COLO668 (cell line): ENCODE data around the gene SAPCD1.
A peak's percentile ranks its signal among the peaks of the same experiment; 100 is the strongest.
"Not testable (repeated sequence)": the region's sequence is repeated elsewhere in the genome, so short reads cannot be mapped to it uniquely, and the experiment has no call there.

Experiments used
- DNase-seq: peaks from one replicate; lab custom pipeline; 2025; ENCODE audit not compliant: unreplicated experiment; lab: John Stamatoyannopoulos, UW

SAPCD1 gene

GRCh38 chr6:31796993-31797385, 34.5 kb downstream of the SAPCD1 start:
- no peak for DNase-seq

GRCh38 chr6:31797588-31797987, 35.1 kb downstream of the SAPCD1 start:
- no peak for DNase-seq

- DNase-seq, result no peak
These were observed 37.3 kb downstream of the SAPCD1 start for GRCh38 chr6:31799781-31800180.

- not testable (repeated sequence) for DNase-seq
These were observed 38.8 kb downstream of the SAPCD1 start for GRCh38 chr6:31801031-31801927.

- no peak for DNase-seq
These were observed 43.5 kb downstream of the SAPCD1 start for GRCh38 chr6:31805939-31806469.

GRCh38 chr6:31806470-31807272, 44.2 kb downstream of the SAPCD1 start, which contains the start of gene LSM2:
Gene LSM2 (minus strand): TSS chr6:31806966. CDS start chr6:31806757, 209 bp downstream.
- DNase-seq, result peak; percentile 94

- DNase-seq, result not testable (repeated sequence)
These were observed 46.1 kb downstream of the SAPCD1 start for GRCh38 chr6:31808599-31808998.

- DNase-seq, result no peak
These were observed 49.2 kb downstream of the SAPCD1 start for GRCh38 chr6:31811645-31812044.

- DNase-seq, result no peak
These were observed 51.0 kb downstream of the SAPCD1 start for GRCh38 chr6:31813465-31813849.
